ENCODE results near the gene CACNG1. TPM values are rescaled to one million over a fixed set of nuclear protein-coding genes. Genes with fewer than 3 reads are reported as not detected.

The CACNG1 gene
- total and polyA plus RNA-seq, 3 donors from 2014 or later, result 0.69 TPM; not detected in 2

DNA sequence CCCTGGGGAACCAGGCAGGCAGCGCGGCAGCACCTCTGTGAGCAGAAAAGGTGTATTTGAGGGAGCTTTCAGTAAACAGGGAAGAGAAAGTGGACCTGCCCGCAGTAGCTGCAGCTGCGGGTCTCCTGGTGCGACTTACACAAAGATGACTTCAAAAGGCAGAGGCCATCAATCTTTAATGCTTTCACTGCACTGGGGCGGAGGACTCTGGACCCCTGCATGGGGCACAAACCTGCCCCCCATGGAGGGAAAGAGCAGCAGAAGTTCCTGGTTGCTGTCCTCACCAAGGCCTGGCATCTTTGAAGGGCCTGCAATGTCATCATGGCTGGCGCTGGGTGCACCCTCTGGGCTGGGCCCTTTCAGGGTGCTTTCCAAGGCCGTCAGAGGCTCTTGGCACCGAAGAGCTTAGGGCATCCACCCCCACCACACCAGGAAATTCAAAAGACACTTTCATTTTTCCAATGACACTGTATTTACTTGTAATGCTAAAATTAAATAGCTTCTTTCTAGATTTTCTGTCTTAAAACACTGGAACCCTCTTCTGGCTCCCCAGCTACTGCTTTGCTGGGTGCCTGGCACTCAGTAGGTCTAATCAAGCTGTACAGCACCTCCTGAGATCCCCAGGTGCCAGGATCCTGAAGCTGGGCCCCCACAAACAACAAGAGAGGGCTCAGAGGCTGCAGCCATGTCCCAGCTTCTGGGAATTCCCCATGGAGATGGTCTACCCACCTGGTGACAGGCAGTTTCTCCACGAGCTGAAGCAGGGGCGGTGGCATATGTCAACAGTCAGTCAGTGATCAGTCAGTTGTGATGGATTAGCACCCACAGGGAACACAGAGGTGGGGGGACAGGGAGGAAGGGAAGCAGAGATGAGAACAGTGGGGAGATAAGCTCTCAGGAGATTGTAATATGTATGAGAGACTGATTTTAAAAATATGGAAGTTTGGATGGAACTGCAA is 2.1 kb upstream of the CACNG1 start:
- Histone ChIP-seq H3K9me3 (no peaks in the 10 kb centered on the region), H3K4me3 (no peak overlapping the region), H3K4me1 (no peaks in the 10 kb centered on the region), H3K36me3 (ENCODE audit: low read depth, missing control alignments) (no peaks in the 10 kb centered on the region), H3K27me3 (no peaks in the 10 kb centered on the region), H3K27ac (no peak overlapping the region)
- TF ChIP-seq, protein P1, sequence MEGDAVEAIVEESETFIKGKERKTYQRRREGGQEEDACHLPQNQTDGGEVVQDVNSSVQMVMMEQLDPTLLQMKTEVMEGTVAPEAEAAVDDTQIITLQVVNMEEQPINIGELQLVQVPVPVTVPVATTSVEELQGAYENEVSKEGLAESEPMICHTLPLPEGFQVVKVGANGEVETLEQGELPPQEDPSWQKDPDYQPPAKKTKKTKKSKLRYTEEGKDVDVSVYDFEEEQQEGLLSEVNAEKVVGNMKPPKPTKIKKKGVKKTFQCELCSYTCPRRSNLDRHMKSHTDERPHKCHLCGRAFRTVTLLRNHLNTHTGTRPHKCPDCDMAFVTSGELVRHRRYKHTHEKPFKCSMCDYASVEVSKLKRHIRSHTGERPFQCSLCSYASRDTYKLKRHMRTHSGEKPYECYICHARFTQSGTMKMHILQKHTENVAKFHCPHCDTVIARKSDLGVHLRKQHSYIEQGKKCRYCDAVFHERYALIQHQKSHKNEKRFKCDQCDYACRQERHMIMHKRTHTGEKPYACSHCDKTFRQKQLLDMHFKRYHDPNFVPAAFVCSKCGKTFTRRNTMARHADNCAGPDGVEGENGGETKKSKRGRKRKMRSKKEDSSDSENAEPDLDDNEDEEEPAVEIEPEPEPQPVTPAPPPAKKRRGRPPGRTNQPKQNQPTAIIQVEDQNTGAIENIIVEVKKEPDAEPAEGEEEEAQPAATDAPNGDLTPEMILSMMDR (IDR thresholded peaks at IDR 0.05), result no peak
- DNase-seq, result no peak
- WGBS, 2 donors, result 66 to 73% methylated on average over 11 of the region's 11 CpGs
- intact Hi-C loops (cut with DNase I; ENCODE audit: low total_unique reads), result no loop called here

DNA sequence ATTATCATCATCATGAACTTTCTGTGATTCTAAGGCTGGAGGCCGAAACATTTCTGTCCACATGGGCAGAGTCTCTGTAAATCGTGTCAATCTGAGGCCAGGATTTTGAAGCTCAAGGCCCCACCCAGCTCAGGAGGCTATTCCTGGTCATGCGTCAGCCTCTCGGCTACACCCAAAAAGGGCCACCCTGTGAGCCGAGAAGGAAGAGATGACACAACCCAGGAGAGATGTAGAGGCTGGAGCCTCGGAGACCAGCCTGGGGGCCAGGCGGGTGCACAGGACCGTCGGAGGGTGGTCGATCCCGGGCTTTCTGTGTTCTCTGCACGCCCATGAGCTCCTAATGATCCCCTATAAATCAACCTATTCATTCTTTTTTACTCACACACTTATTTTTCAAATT is 1.1 kb upstream of the CACNG1 start:
- TF ChIP-seq POLR2A (IDR thresholded peaks at IDR 0.05), result no peak
- TF ChIP-seq, protein P1 (IDR thresholded peaks at IDR 0.05), result no peak
- H3K9me3 ChIP-seq, result no peaks in the 10 kb centered on the region
- no peaks in the 10 kb centered on the region for H3K4me1 ChIP-seq
- H3K27ac ChIP-seq, result no peak overlapping the region
- WGBS, 2 donors, result 86 to 94% methylated on average over 12 of the region's 12 CpGs
- no peak for DNase-seq
- H3K4me3 ChIP-seq, result no peak overlapping the region
- H3K36me3 ChIP-seq (ENCODE audit: low read depth, missing control alignments), result no peaks in the 10 kb centered on the region
- intact Hi-C loops (cut with DNase I; ENCODE audit: low total_unique reads), result no loop called here
- no peaks in the 10 kb centered on the region for H3K27me3 ChIP-seq

DNA sequence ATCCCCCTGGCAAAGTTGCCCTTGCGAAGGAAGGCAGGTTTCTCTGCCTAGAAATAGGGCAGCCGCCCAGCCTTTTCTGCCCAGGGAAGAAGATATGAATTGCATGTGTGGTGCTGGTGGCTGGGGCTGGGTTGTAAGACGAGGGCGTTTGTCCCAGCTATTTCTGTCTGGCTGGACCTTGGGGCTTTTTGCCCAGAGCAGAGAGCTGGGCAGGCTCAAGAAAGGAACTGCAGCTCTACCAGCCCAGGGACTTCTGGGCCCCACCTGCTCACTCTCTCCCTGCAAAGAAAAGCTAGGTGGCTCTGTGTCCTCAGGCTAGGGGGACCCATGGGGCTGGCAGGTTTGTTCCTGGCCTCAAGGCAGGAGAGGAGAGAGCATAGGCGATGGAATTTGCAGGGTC is 586 bp downstream of the CACNG1 start:
- Histone ChIP-seq H3K4me1 (no peaks in the 10 kb centered on the region), H3K4me3 (no peak overlapping the region), H3K9me3 (no peaks in the 10 kb centered on the region), H3K27me3 (no peaks in the 10 kb centered on the region), H3K36me3 (ENCODE audit: low read depth, missing control alignments) (no peaks in the 10 kb centered on the region), H3K27ac (no peak overlapping the region)
- no peak for DNase-seq
- no peak for TF ChIP-seq POLR2A (IDR thresholded peaks at IDR 0.05)
- TF ChIP-seq, protein P1 (IDR thresholded peaks at IDR 0.05), result no peak
- intact Hi-C loops (cut with DNase I; ENCODE audit: low total_unique reads), result no loop called here
- 68 to 79% methylated on average over 5 of the region's 5 CpGs for WGBS, 2 donors

DNA sequence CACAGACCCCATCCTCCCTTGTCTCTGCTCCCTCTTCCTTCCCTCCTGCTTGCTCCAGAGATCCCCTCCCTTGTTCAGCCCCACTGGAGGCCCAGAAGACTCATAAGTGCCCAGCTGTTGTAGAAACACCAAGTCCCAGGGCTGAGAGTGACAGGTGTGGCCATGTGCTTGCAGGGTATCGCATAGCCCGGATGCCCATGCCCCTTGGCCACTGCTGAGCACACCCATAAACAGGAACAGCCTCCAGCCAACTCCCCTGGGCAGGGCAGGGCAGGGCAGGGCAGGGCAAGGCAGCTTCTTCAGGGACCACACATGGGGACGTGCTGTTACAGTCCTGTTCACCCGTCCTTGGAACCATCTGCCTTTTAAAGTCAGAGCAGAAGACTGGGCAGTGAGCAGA is 2.0 kb downstream of the CACNG1 start:
- no peak for DNase-seq
- intact Hi-C loops (cut with DNase I; ENCODE audit: low total_unique reads), result no loop called here
- Histone ChIP-seq H3K9me3 (no peaks in the 10 kb centered on the region), H3K4me3 (no peak overlapping the region), H3K36me3 (ENCODE audit: low read depth, missing control alignments) (no peaks in the 10 kb centered on the region), H3K4me1 (no peaks in the 10 kb centered on the region), H3K27me3 (no peaks in the 10 kb centered on the region), H3K27ac (no peak overlapping the region)
- TF ChIP-seq, protein P1 (IDR thresholded peaks at IDR 0.05), result no peak
- TF ChIP-seq POLR2A (IDR thresholded peaks at IDR 0.05), result no peak
- 71 to 84% methylated on average over 4 of the region's 4 CpGs for WGBS, 2 donors

DNA sequence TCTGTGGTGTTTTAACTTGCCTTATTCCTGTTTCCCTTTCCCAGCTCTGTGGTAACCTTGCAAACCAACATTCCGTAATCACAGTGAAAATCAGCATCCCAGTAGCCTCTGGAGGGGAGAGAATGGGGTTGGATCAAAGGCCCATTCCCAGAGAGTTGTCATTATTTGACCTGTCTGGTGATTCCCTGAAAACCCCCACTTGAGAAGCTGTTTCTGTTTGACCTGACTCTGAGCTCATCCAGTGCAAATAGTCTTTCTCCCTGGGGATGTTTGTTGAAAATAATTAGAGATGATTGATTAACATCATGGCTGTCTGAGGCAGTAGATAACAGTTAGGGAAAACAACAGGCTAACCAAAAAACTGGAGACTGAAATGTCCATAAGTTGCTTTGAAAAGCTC is 3.0 kb downstream of the CACNG1 start:
- Histone ChIP-seq H3K27ac (no peak overlapping the region), H3K27me3 (no peaks in the 10 kb centered on the region), H3K36me3 (ENCODE audit: low read depth, missing control alignments) (no peaks in the 10 kb centered on the region), H3K4me3 (no peak overlapping the region), H3K9me3 (no peaks in the 10 kb centered on the region), H3K4me1 (no peaks in the 10 kb centered on the region)
- intact Hi-C loops (cut with DNase I; ENCODE audit: low total_unique reads), result no loop called here
- WGBS, 2 donors, result 42 to 90% methylated on average over 1 of the region's 1 CpG
- TF ChIP-seq POLR2A (IDR thresholded peaks at IDR 0.05), result no peak
- TF ChIP-seq, protein P1 (IDR thresholded peaks at IDR 0.05), result no peak
- no peak for DNase-seq

All from testis (tissue), 3 donors.